PC-9 (cell line): ENCODE results near the gene FNDC11. TPM values are rescaled to one million over a fixed set of nuclear protein-coding genes. Genes with fewer than 3 reads are reported as not detected.

ENCODE experiments used
- BruUV-seq: library from RNA; stranded (reverse); fragments of 400-500 nt; replicated peaks from 2 replicates; lab custom pipeline; 2021; lab: Mats Ljungman, UMichigan
- CTCF ChIA-PET: fragments of 300-600 bp; sonication (Branson Sonifier 250); formaldehyde crosslinking; loops from one replicate; lab custom pipeline; 2022; ENCODE audit warnings: antibody characterized with exemption; lab: Charles Lee
- POLR2A ChIA-PET: fragments of 300-600 bp; sonication (Branson Sonifier 250); formaldehyde crosslinking; loops from one replicate; lab custom pipeline; 2022; ENCODE audit warnings: antibody characterized with exemption; ENCODE audit not compliant: unreplicated experiment; lab: Charles Lee
- DNase-seq, 2 experiments: peaks; one replicate each; pipeline versions ENCODE4 v3.0.0 to v3.0.0-alpha.2; 2015 to 2022; ENCODE audit warnings: mixed read lengths in 1 of 2
- H2AFZ ChIP-seq: fragments of 200-600 bp; sonication (generic); 2 replicates; pipeline ENCODE4 v1.8.1; 2017; ENCODE audit warnings: antibody characterized with exemption
- H3F3A ChIP-seq: fragments of 200-600 bp; sonication (generic); 2 replicates; pipeline ENCODE4 v1.8.1; 2017; ENCODE audit warnings: antibody characterized with exemption, mild to moderate bottlenecking, low read depth; ENCODE audit not compliant: insufficient read depth
- H3K27ac ChIP-seq: fragments of 200-600 bp; sonication (generic); 2 replicates; pipeline ENCODE4 v1.6.1; 2016; ENCODE audit warnings: mixed run types
- H3K27me3 ChIP-seq: fragments of 200-600 bp; sonication (generic); 2 replicates; pipeline ENCODE4 v1.6.1; 2016; ENCODE audit warnings: low read depth, mixed run types; ENCODE audit not compliant: insufficient read depth
- H3K36me3 ChIP-seq: fragments of 200-600 bp; sonication (generic); 2 replicates; pipeline ENCODE4 v1.6.1; 2016; ENCODE audit warnings: low read depth, mixed run types
- H3K4me1 ChIP-seq: fragments of 200-600 bp; sonication (generic); replicated peaks from 2 replicates; pipeline ENCODE4 v1.6.1; 2016; ENCODE audit warnings: mixed run types; ENCODE audit not compliant: insufficient read depth
- H3K4me2 ChIP-seq: fragments of 200-600 bp; sonication (generic); 2 replicates; pipeline ENCODE4 v1.6.1; 2017; ENCODE audit warnings: mixed run types
- H3K4me3 ChIP-seq: fragments of 200-600 bp; sonication (generic); 2 replicates; pipeline ENCODE4 v1.6.1; 2016; ENCODE audit warnings: mixed run types
- H3K79me2 ChIP-seq: fragments of 200-600 bp; sonication (generic); 2 replicates; pipeline ENCODE4 v1.6.1; 2017; ENCODE audit warnings: low read depth, mixed run types
- H3K9me2 ChIP-seq: fragments of 200-600 bp; sonication (generic); 2 replicates; pipeline ENCODE4 v1.8.1; 2017; ENCODE audit warnings: mild to moderate bottlenecking; ENCODE audit not compliant: insufficient read depth
- H3K9me3 ChIP-seq: fragments of 200-600 bp; sonication (generic); 2 replicates; pipeline ENCODE4 v1.8.1; 2016; ENCODE audit warnings: low read depth; ENCODE audit not compliant: insufficient read depth
- H4K20me1 ChIP-seq: fragments of 200-600 bp; sonication (generic); 2 replicates; pipeline ENCODE4 v1.8.1; 2017; ENCODE audit not compliant: insufficient read depth
- CTCF ChIP-seq: fragments of 200-600 bp; sonication (generic); conservative IDR thresholded peaks from 2 replicates; pipeline ENCODE4 v1.6.1; 2017; ENCODE audit warnings: mixed run types, antibody characterized with exemption, mild to moderate bottlenecking, moderate library complexity
- EZH2 ChIP-seq: fragments of 200-600 bp; sonication (generic); IDR thresholded peaks from 2 replicates; pipeline ENCODE4 v1.8.0; 2017; ENCODE audit warnings: antibody characterized with exemption, low read depth
- intact Hi-C: fragments of 100-400 bp; cut with micrococcal nuclease; formaldehyde crosslinking; loops from one replicate; pipeline ENCODE4 v1.10.0; 2022; ENCODE audit not compliant: unreplicated experiment
- total RNA-seq: library from RNA; stranded (reverse); gene quantifications from 2 replicates; pipeline ENCODE4 v1.2.3, GENCODE V29; 2021

The FNDC11 gene
- total RNA-seq, 1 experiment from 2014 or later, result 7.7 TPM

DNA sequence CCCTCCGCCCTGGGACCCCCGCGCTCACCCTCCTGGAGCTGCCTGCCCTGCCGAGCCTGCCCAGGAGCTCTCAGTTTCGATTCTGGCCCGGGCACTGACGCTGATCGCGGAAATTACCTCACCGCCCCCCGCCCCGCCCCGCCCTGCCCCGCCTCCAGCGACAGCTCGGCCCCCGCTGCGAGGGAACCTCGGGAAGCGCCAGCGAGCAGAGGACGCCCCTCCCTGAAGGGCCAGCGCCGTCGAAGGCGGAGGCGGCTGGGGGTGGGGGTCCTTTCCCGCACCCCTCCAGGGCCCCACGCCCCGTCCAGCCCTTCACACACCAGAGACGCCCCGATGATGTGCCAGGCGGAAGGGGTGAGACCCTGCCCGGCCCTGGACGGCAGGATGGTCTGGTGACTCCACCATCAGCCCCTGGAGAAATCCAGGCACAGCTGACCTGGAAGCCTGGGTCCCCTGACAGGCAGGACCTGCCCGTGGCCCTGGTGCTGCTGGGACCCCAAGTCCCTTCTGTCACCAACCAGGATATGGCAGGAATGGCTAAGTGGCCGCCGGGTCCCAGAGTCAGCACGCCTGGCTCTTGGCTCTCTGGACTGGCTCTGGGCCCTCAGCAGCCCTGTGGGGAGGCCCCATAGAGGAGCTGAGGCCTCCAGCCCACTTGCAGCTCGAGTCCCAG is 20.3 kb downstream of the FNDC11 start, which contains the start of gene HELZ2:
Gene HELZ2 (minus strand): TSS at position 84 of the 673 bp plus-strand sequence. CDS start 1,854 bp downstream, outside the sequence.
- peak in 1 of 2 experiments; percentile 67 for DNase-seq
- CTCF ChIA-PET, result interaction anchor here (0.6 to 1.0 kb wide), 3 partner anchors 20 to 67 kb away, joined by 3 to 12 read pairs (median 6); no protein-coding TSS in a partner anchor

DNA sequence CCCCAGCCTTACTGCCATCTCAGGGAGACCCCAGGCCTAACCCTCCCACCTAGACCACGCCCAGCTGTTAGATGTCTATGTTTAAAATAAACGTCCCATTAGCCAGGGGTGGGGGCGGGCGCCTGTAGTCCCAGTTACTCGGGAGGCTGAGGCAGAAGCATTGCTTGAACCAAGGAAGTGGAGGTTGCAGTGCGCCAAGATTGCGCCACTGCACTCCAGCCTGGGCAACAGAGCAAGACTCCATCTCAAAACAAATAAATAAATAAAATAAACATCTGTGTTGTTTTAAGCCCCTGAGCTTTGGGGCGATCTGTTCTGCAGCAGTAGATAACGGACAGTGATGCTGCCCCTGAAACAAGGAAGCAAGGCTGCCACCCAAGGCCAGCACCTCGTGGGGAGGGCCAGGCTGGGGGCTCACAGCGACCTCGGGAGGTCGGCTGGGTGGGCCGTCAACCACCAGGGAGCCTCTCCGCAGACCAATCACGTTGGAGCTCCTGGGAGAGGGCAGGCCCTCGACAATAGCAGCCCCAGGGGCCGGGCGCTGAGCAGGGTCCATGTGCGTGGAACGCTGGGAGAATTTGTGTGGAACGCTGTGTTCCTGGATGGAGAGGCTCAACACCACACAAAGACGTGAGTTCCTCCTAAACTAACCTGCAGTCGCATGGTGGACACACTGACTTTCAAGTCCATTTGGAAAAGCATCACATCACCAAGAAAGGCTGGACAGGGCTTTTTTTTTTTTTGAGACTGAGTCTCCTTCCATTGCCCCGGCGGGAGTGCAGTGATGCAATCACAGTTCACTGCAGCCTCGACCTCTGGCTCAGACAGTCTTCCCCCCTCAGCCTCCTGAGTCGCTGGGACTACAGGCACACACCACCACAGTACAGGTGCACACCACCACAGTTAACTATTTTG is 21.1 kb downstream of the FNDC11 start:
- no TSS peak for BruUV-seq
- Histone ChIP-seq H3K4me3 (no peak overlapping the region), H4K20me1 (0 out of 2 replicates have a peak, but pooled peaks cover 4% of the 10 kb centered on the region), H3K27ac (no peak overlapping the region), H3K27me3 (no peaks in the 10 kb centered on the region), H3F3A (peaks cover 25% of the 10 kb centered on the region), H3K79me2 (peaks cover 5% of the 10 kb centered on the region; the same call in 1 of the 2 replicates), H3K9me3 (no peaks in the 10 kb centered on the region), H3K4me2 (peak overlapping the region; percentile 97), H3K36me3 (no peaks in the 10 kb centered on the region), H3K4me1 (peaks cover 11% of the 10 kb centered on the region), H2AFZ (no peak overlapping the region), H3K9me2 (no peaks in the 10 kb centered on the region)
- TF ChIP-seq EZH2 (no peak), CTCF (no peak)
- intact Hi-C loops, result no loop called here
- no peak for DNase-seq
- CTCF ChIA-PET, result interaction anchor here (0.6 kb wide), 1 partner anchor 20 kb away, joined by 3 read pairs; no protein-coding TSS in a partner anchor
- POLR2A ChIA-PET, result no interaction called here

More for the DNA sequence above, 20.3 kb downstream of the FNDC11 start, which contains the start of gene HELZ2:
- Histone ChIP-seq H3K9me3 (no peaks in the 10 kb centered on the region), H3K4me3 (peak within 1 kb of the TSS; percentile 60), H3K79me2 (peaks cover 5% of the 10 kb centered on the region; the same call in 1 of the 2 replicates), H4K20me1 (0 out of 2 replicates have a peak, but pooled peaks cover 4% of the 10 kb centered on the region), H3F3A (peaks cover 25% of the 10 kb centered on the region), H3K36me3 (no peaks in the 10 kb centered on the region), H3K27me3 (no peaks in the 10 kb centered on the region), H3K9me2 (no peaks in the 10 kb centered on the region), H3K27ac (no peak within 1 kb of the TSS), H3K4me2 (peak within 1 kb of the TSS; percentile 97), H2AFZ (peak within 1 kb of the TSS; percentile 80), H3K4me1 (peaks cover 11% of the 10 kb centered on the region)
- POLR2A ChIA-PET, result interaction anchor here (0.5 to 1.0 kb wide), 6 partner anchors 44 to 637 kb away, joined by 3 to 18 read pairs (median 6); partner anchors contain the start of genes GID8, PRPF6 and TCEA2
- intact Hi-C loops, result no loop called here
- TSS peak; percentile 85 for BruUV-seq
- no peak for TF ChIP-seq EZH2
- TF ChIP-seq CTCF, result no peak

DNA sequence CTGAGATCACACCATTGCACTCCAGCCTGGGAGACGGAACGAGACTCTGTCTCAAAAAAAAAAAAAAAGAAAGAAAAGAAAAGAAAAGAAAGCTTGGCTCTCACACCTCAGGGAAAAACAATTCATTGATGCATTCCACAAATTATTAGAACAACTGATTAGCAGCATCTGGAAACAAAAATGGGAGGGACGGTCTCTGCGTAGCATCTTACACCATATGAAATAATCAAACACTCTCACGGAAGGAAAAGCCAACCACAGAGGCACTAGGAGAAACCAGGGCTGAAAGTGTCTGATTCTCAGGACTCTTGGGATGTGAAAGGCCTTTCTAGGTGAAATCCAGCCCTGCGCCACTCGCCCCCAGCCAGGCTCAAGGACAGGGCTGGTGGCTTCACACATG is 22.4 kb downstream of the FNDC11 start:
- CTCF ChIA-PET, result no interaction called here
- intact Hi-C loops, result no loop called here
- BruUV-seq, result no TSS peak

More for the DNA sequence above, 22.4 kb downstream of the FNDC11 start:
- Histone ChIP-seq H3K27me3 (no peaks in the 10 kb centered on the region), H3K27ac (no peak overlapping the region), H4K20me1 (0 out of 2 replicates have a peak, but pooled peaks cover 4% of the 10 kb centered on the region), H2AFZ (no peak overlapping the region), H3K36me3 (no peaks in the 10 kb centered on the region), H3K9me2 (no peaks in the 10 kb centered on the region), H3K79me2 (peaks cover 5% of the 10 kb centered on the region; the same call in 1 of the 2 replicates), H3K9me3 (no peaks in the 10 kb centered on the region), H3K4me3 (no peak overlapping the region), H3F3A (peaks cover 25% of the 10 kb centered on the region), H3K4me1 (peaks cover 16% of the 10 kb centered on the region), H3K4me2 (no peak overlapping the region)
- DNase-seq, result no peak
- POLR2A ChIA-PET, result no interaction called here
- no peak for TF ChIP-seq CTCF
- no peak for TF ChIP-seq EZH2
